Nephron progenitor cell (in vitro differentiated cells): Measurements from ENCODE around the gene MRPL51.

Experiments used
- DNase-seq: peaks from one replicate; pipeline ENCODE4 v3.0.0; 2021
- H3K27ac Mint-ChIP-seq: 2 replicates; pipeline ENCODE4 v1.8.0; 2021; ENCODE audit warnings: mild to moderate bottlenecking, moderate library complexity, mixed read lengths
- H3K27me3 Mint-ChIP-seq: 2 replicates; pipeline ENCODE4 v1.8.0; 2021; ENCODE audit warnings: mild to moderate bottlenecking, low read depth, mixed read lengths; ENCODE audit not compliant: poor library complexity
- H3K36me3 Mint-ChIP-seq: 2 replicates; pipeline ENCODE4 v1.8.0; 2021; ENCODE audit warnings: low read depth, mixed read lengths
- H3K4me1 Mint-ChIP-seq: 2 replicates; pipeline ENCODE4 v1.8.0; 2021; ENCODE audit warnings: mixed read lengths
- H3K4me3 Mint-ChIP-seq: 2 replicates; pipeline ENCODE4 v1.8.0; 2021; ENCODE audit warnings: mild to moderate bottlenecking, moderate library complexity, mixed read lengths
- H3K9me3 Mint-ChIP-seq: 2 replicates; pipeline ENCODE4 v1.8.0; 2021; ENCODE audit warnings: mild to moderate bottlenecking, moderate library complexity, mixed read lengths
- TF ChIP-seq, protein P1 (sequence below): fragments of 200-600 bp; sonication (generic); IDR thresholded peaks from 2 replicates; pipeline ENCODE4 v1.5.0; 2021; ENCODE audit warnings: antibody characterized with exemption

Gene MRPL51

GRCh38 chr12:6457220-6457945 lies 35.7 kb downstream of the MRPL51 start:
- Mint-ChIP-seq H3K4me1 (peaks cover 12% of the 10 kb centered on the region), H3K27me3 (peaks cover 2% of the 10 kb centered on the region), H3K9me3 (no peaks in the 10 kb centered on the region), H3K4me3 (no peak overlapping the region), H3K27ac (no peak overlapping the region), H3K36me3 (peaks cover 11% of the 10 kb centered on the region)
- DNase-seq, result no peak
- TF ChIP-seq, protein P1, sequence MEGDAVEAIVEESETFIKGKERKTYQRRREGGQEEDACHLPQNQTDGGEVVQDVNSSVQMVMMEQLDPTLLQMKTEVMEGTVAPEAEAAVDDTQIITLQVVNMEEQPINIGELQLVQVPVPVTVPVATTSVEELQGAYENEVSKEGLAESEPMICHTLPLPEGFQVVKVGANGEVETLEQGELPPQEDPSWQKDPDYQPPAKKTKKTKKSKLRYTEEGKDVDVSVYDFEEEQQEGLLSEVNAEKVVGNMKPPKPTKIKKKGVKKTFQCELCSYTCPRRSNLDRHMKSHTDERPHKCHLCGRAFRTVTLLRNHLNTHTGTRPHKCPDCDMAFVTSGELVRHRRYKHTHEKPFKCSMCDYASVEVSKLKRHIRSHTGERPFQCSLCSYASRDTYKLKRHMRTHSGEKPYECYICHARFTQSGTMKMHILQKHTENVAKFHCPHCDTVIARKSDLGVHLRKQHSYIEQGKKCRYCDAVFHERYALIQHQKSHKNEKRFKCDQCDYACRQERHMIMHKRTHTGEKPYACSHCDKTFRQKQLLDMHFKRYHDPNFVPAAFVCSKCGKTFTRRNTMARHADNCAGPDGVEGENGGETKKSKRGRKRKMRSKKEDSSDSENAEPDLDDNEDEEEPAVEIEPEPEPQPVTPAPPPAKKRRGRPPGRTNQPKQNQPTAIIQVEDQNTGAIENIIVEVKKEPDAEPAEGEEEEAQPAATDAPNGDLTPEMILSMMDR, result no peak

DNA sequence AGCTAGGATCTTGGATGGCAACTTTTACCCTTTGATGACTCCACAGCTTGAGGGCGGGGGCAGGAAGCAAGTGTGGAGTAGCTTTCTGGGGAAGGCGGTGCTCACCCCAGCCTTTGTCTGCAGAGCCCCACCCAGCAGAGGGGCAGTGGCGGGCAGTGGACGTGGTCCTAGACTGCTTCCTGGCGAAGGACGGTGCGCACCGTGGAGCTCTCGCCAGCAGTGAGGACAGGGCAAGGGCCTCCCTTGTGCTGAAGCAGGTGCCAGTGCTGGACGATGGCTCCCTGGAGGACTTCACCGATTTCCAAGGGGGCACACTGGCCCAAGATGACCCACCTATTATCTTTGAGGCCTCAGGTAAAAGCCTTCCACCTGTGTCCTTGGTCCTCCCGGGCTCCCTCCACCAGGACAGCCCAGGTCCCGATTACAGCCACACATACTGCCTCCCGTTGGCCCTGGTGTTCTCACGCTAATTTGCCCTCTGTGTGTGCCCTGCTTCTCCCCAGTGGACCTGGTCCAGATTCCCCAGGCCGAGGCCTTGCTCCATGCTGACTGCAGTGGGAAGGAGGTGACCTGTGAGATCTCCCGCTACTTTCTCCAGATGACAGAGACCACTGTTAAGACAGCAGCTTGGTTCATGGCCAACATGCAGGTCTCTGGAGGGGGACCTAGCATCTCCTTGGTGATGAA lies 40.0 kb downstream of the MRPL51 start:
- no peaks in the 10 kb centered on the region for H3K27me3 Mint-ChIP-seq
- H3K36me3 Mint-ChIP-seq, result peaks cover 2% of the 10 kb centered on the region
- H3K4me3 Mint-ChIP-seq, result peak overlapping the region; percentile 83
- H3K4me1 Mint-ChIP-seq, result peaks cover 41% of the 10 kb centered on the region
- H3K9me3 Mint-ChIP-seq, result no peaks in the 10 kb centered on the region
- H3K27ac Mint-ChIP-seq, result no peak overlapping the region
- TF ChIP-seq, protein P1, result no peak
- DNase-seq, result no peak

DNA sequence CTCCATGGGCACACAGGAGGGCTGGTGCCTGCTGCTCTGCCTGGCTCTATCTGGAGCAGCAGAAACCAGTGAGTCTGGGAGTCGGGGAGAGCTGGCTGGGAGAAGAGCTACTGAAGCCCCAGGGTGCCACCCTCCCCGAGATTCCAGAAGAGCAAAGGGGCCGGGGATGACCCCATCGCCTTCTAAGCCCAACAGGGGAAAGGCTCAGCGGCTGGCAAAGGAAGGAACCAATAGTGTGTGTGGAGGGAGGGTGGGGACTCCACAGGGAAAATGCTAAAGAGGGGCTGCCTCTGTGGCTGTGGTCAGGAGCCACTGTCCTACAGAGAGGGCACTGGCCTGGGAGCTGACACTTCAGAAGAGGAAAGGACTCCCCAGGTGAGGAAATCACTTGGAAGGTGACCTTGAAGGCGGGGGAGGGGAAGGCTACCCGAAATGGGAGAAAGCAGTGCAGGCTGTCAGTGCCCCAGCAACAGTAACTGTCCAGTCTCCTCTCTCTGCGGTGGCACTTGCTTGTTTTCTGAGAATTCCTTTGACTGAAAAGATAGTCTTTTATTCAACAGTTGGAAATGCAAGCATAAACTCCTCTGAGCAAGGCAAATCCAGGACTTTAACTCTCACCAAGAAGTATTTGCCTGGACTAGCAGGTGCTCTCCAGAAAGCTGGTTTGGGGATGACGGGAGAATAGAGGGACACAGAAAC lies 40.7 kb downstream of the MRPL51 start:
- Mint-ChIP-seq H3K27me3 (no peaks in the 10 kb centered on the region), H3K36me3 (peaks cover 8% of the 10 kb centered on the region), H3K27ac (peak overlapping the region; percentile 85), H3K9me3 (no peaks in the 10 kb centered on the region), H3K4me1 (peaks cover 46% of the 10 kb centered on the region), H3K4me3 (peak overlapping the region; percentile 83)
- peak; percentile 14 for DNase-seq
- TF ChIP-seq, protein P1, result no peak

GRCh38 chr12:6451348-6452244 lies 41.5 kb downstream of the MRPL51 start, which contains the start of gene TAPBPL:
TAPBPL (plus strand) TSS chr12:6452042; CDS start chr12:6452249, 207 bp downstream.
- no peaks in the 10 kb centered on the region for H3K9me3 Mint-ChIP-seq
- peaks cover 8% of the 10 kb centered on the region for H3K36me3 Mint-ChIP-seq
- peak within 1 kb of the TSS; percentile 83 for H3K4me3 Mint-ChIP-seq
- peak; percentile 71 for DNase-seq
- TF ChIP-seq, protein P1, result no peak
- H3K27ac Mint-ChIP-seq, result peak within 1 kb of the TSS; percentile 94
- peaks cover 54% of the 10 kb centered on the region for H3K4me1 Mint-ChIP-seq
- no peaks in the 10 kb centered on the region for H3K27me3 Mint-ChIP-seq

DNA sequence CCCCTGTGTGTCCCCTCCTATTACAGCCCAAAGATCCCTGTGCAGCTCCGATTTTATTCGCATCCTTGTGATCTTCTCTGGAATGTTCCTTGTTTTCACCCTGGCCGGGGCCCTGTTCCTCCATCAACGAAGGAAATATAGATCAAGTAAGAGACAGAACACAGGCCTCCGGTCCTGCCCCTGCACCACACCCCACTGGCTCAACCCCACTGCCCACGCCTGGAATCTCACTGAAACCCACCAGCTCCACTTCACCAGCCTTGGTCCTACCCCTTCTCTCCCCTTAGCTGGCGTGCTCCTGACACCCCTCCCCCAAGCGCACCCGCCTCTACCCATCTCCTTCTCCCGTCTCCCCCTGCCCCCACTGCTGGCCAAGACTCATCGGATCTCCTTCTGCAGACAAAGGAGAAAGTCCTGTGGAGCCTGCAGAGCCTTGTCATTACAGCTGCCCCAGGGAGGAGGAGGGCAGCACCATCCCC lies 42.2 kb downstream of the MRPL51 start:
- Mint-ChIP-seq H3K4me3 (peak overlapping the region; percentile 83), H3K4me1 (peaks cover 61% of the 10 kb centered on the region), H3K36me3 (peaks cover 8% of the 10 kb centered on the region), H3K27ac (peak overlapping the region; percentile 94), H3K9me3 (no peaks in the 10 kb centered on the region), H3K27me3 (no peaks in the 10 kb centered on the region)
- no peak for DNase-seq
- TF ChIP-seq, protein P1, result no peak
